ENCODE results near the gene WNT9A.

- TF ChIP-seq, protein P1, sequence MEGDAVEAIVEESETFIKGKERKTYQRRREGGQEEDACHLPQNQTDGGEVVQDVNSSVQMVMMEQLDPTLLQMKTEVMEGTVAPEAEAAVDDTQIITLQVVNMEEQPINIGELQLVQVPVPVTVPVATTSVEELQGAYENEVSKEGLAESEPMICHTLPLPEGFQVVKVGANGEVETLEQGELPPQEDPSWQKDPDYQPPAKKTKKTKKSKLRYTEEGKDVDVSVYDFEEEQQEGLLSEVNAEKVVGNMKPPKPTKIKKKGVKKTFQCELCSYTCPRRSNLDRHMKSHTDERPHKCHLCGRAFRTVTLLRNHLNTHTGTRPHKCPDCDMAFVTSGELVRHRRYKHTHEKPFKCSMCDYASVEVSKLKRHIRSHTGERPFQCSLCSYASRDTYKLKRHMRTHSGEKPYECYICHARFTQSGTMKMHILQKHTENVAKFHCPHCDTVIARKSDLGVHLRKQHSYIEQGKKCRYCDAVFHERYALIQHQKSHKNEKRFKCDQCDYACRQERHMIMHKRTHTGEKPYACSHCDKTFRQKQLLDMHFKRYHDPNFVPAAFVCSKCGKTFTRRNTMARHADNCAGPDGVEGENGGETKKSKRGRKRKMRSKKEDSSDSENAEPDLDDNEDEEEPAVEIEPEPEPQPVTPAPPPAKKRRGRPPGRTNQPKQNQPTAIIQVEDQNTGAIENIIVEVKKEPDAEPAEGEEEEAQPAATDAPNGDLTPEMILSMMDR (conservative IDR thresholded peaks at IDR 0.05; ENCODE audit: low read length) = no peak
- no peak for TF ChIP-seq EZH2phosphoT487 (IDR thresholded peaks at IDR 0.05; ENCODE audit: borderline replicate concordance, low read depth, low read length)
Measured at GRCh38 chr1:227940791-227941241, 6.9 kb downstream of the WNT9A start.
